Measurements from ENCODE around the gene RIPK1. TPM values are rescaled to one million over a fixed set of nuclear protein-coding genes. Genes with fewer than 3 reads are reported as not detected.

RIPK1 gene
- total RNA-seq, 4 donors from 2014 or later, result 26.2 to 33.5 (median 29.0) TPM

DNA sequence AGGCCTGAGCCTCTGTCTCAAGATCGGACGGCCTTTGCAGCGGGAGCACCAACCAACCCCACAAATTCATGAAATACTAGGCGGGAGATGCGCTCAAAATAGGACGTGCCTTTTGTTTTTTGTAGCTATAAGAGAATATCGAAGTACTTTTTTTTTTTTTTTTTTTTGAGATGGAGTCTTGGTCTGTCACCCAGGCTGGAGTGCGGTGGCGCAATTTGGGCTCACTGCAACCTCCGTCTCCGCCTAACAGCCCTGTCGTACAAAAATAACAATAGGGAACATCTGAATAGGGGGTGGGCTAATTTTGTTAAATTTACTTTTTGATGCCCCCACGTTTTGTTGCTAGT, 94.9 kb downstream of the RIPK1 start:
- no peak for TF ChIP-seq POLR2A (IDR thresholded peaks at IDR 0.05)
- TF ChIP-seq CTCF (IDR thresholded peaks at IDR 0.05), result no peak
- intact Hi-C loops (cut with DNase I), result no loop called here
- 29 to 31% methylated on average over 13 of the region's 13 CpGs for WGBS, 2 donors
- Histone ChIP-seq H3K27ac (peak overlapping the region in 1 of 3 donors; percentile 74), H3K36me3 (no peaks in the 10 kb centered on the region), H3K4me1 (peaks cover 3 to 4% of the 10 kb centered on the region in 2 donors), H3K9me3 (no peaks in the 10 kb centered on the region), H3K27me3 (no peaks in the 10 kb centered on the region), H3K4me3 (replicated peaks in 1 of 3) (peak overlapping the region in 1 of 3 donors; percentile 51)
- no peak for DNase-seq

- H3K4me1 ChIP-seq, result peaks cover 3 to 4% of the 10 kb centered on the region in 2 donors
- DNase-seq, result no peak
- intact Hi-C loops (cut with DNase I), result no loop called here
- H3K27ac ChIP-seq, result no peak overlapping the region
- TF ChIP-seq CTCF (IDR thresholded peaks at IDR 0.05) (no peak), POLR2A (IDR thresholded peaks at IDR 0.05) (no peak)
- no peaks in the 10 kb centered on the region for H3K9me3 ChIP-seq
- WGBS, 2 donors, result 91 to 94% methylated on average over 6 of the region's 6 CpGs
- no peaks in the 10 kb centered on the region for H3K27me3 ChIP-seq
- no peak overlapping the region for H3K4me3 ChIP-seq (replicated peaks in 1 of 3)
- H3K36me3 ChIP-seq, result no peaks in the 10 kb centered on the region
These were observed 96.1 kb downstream of the RIPK1 start for GRCh38 chr6:3164388-3164787.

Small RNAs within 50 kb of the gene (small RNA-seq; reads per million reads assigned to genes)
- gene AL133351.4 (not detected), gene RNA5SP201 (not detected)

Other genes starting within 250 kb of the RIPK1 start
- gene SERPINB1, start 226.6 kb upstream of the RIPK1 start, total RNA-seq, result 10 to 100 TPM; 36.2 to 52.8 (median 43.4) TPM
- gene SERPINB9, start 165.2 kb upstream of the RIPK1 start, total RNA-seq, result 10 to 100 TPM; 10.4 to 16.5 (median 15.3) TPM
- gene SERPINB6, start 96.9 kb upstream of the RIPK1 start, total RNA-seq, result 100 to 1,000 TPM; 151 to 210 (median 171) TPM
- 10 to 100 TPM; 20.7 to 43.0 (median 36.3) TPM for gene NQO2, start 68.6 kb upstream of the RIPK1 start, total RNA-seq
- 10 to 100 TPM in 2 of 4 donors, 1 to 10 TPM in 2; 8.6 to 17.5 (median 11.9) TPM for gene BPHL, start 50.2 kb downstream of the RIPK1 start, total RNA-seq
- gene TUBB2A, start 89.0 kb downstream of the RIPK1 start, total RNA-seq, result 10 to 100 TPM; 16.3 to 72.5 (median 34.5) TPM
- 1 to 10 TPM in 3 of 4 donors, not detected in 1; 1.1 to 6.1 (median 3.5) TPM for gene TUBB2B, start 159.2 kb downstream of the RIPK1 start, total RNA-seq
- gene PSMG4, start 190.5 kb downstream of the RIPK1 start, total RNA-seq, result 10 to 100 TPM; 19.6 to 41.8 (median 34.4) TPM

Measured in thyroid gland (tissue), 4 donors.